ENCODE data around the gene SEC24A.

- TF ChIP-seq POLR2AphosphoS5 (IDR thresholded peaks at IDR 0.05; ENCODE audit: low read depth, low read length) (no peak), REST (IDR thresholded peaks at IDR 0.05; ENCODE audit: insufficient read depth in 1 of 2, low read depth in 2 of 2, low read length in 2 of 2) (no peak), TAF1 (IDR thresholded peaks at IDR 0.05; ENCODE audit: borderline replicate concordance, insufficient read depth, low read length) (no peak)
Measured at GRCh38 chr5:134724872-134725271, 76.3 kb downstream of the SEC24A start.

All from PFSK-1 (cell line).